ENCODE data around the gene TMCO1.
"Not testable (repeated sequence)": the region's sequence is repeated elsewhere in the genome, so short reads cannot be mapped to it uniquely, and the experiment has no call there.

The TMCO1 gene

DNA sequence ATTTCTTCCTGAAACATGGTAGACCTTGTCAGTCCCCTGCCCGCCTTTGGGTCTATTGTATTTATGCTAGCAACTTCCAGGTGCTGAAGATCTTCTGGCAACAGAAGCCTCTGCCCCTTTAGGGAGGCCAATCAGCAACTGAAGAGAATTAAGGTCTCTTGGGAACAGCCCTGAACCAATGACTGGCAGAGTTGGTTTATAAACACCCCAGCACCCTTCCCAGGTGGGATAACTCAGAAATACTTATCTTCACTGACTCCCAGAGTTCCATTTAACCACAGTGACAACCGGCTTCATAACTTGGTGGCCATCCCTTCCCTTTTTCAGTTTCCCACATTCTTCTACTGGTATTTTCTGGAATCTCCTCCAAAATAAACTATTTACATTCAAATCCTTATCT, 27.2 kb upstream of the TMCO1 start:
- in situ Hi-C loops (cut with MboI; ENCODE audit: low sequenced_read_pairs, unreplicated experiment): no loop called here

DNA sequence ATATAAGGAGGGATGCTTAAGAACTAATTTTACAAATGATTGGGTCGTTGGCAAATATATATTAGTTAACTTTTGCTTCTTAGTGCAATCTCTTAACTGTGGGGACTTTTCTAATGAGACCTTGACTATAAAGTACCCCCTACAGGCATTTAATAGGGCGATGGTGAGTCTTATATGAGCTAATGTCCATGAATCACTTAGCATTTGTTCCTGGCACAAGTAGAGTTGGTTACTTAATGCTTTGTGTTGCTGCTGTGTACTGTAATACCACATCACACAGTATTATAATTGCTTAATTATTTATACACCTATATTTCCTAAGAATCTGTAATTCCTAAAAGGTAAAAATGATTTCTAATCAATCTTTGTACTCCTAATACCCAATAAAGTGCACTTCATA, 25.3 kb upstream of the TMCO1 start:
- in situ Hi-C loops (cut with MboI; ENCODE audit: low sequenced_read_pairs, unreplicated experiment): no loop called here
- TF ChIP-seq, protein P1, sequence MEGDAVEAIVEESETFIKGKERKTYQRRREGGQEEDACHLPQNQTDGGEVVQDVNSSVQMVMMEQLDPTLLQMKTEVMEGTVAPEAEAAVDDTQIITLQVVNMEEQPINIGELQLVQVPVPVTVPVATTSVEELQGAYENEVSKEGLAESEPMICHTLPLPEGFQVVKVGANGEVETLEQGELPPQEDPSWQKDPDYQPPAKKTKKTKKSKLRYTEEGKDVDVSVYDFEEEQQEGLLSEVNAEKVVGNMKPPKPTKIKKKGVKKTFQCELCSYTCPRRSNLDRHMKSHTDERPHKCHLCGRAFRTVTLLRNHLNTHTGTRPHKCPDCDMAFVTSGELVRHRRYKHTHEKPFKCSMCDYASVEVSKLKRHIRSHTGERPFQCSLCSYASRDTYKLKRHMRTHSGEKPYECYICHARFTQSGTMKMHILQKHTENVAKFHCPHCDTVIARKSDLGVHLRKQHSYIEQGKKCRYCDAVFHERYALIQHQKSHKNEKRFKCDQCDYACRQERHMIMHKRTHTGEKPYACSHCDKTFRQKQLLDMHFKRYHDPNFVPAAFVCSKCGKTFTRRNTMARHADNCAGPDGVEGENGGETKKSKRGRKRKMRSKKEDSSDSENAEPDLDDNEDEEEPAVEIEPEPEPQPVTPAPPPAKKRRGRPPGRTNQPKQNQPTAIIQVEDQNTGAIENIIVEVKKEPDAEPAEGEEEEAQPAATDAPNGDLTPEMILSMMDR (IDR thresholded peaks at IDR 0.05; ENCODE audit: borderline replicate concordance, control extremely low read depth, extremely low read depth, insufficient read depth, missing control alignments): no peak

More for the DNA sequence above, 27.2 kb upstream of the TMCO1 start:
- TF ChIP-seq, protein P1 (IDR thresholded peaks at IDR 0.05; ENCODE audit: borderline replicate concordance, control extremely low read depth, extremely low read depth, insufficient read depth, missing control alignments): no peak
- no peak for DNase-seq (ENCODE audit: low spot score)

DNA sequence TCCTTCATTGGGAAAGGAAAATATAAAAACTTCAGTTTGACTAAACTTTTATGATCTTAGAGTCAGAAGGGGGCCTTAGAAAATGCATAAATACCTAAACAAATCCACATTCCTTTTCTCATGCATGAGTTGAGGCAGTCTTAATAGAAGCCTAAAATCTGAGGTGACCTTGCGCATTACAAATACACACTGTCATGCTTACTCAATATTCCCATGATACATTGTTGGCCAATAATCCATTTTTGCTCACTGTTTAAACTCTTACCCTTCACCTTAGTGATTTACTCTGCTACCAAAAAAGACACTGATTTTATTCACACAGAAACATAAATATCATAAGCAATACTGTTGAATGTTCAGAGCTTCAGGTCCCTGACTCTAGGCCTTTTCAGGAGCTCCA, 19.1 kb upstream of the TMCO1 start:
- TF ChIP-seq, protein P1 (IDR thresholded peaks at IDR 0.05; ENCODE audit: borderline replicate concordance, control extremely low read depth, extremely low read depth, insufficient read depth, missing control alignments): no peak
- in situ Hi-C loops (cut with MboI; ENCODE audit: low sequenced_read_pairs, unreplicated experiment): no loop called here

More for the DNA sequence above, 25.3 kb upstream of the TMCO1 start:
- no peak for DNase-seq (ENCODE audit: low spot score)

DNA sequence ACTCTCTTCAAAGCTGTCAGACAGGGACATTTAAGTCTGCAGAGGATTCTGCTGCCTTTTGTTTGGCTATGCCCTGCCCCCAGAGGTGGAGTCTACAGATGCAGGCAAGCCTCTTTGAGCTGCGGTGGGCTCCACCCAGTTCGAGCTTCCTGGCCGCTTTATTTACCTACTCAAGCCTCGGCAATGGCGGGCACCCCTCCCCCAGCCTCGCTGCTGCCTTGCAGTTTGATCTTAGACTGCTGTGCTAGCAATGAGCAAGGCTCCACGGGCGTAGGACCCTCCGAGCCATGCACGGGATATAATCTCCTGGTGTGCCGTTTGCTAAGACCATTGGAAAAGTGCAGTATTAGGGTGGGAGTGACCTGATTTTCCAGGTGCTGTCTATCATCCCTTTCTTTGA, 14.9 kb upstream of the TMCO1 start:
- in situ Hi-C loops (cut with MboI; ENCODE audit: low sequenced_read_pairs, unreplicated experiment); DNase-seq (ENCODE audit: low spot score): not testable (repeated sequence)

More for the DNA sequence above, 19.1 kb upstream of the TMCO1 start:
- no peak for DNase-seq (ENCODE audit: low spot score)

DNA sequence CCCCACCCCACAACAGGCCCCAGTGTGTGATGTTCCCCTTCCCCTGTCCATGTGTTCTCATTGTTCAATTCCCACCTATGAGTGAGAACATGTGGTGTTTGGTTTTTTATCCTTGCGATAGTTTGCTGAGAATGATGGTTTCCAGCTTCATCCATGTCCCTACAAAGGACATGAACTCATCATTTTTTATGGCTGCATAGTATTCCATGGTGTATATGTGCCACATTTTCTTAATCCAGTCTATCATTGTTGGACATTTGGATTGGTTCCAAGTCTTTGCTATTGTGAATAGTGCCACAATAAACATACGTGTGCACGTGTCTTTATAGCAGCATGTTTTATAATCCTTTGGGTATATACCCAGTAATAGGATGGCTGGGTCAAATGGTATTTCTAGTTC, 9.5 kb upstream of the TMCO1 start:
- in situ Hi-C loops (cut with MboI; ENCODE audit: low sequenced_read_pairs, unreplicated experiment); DNase-seq (ENCODE audit: low spot score): not testable (repeated sequence)

DNA sequence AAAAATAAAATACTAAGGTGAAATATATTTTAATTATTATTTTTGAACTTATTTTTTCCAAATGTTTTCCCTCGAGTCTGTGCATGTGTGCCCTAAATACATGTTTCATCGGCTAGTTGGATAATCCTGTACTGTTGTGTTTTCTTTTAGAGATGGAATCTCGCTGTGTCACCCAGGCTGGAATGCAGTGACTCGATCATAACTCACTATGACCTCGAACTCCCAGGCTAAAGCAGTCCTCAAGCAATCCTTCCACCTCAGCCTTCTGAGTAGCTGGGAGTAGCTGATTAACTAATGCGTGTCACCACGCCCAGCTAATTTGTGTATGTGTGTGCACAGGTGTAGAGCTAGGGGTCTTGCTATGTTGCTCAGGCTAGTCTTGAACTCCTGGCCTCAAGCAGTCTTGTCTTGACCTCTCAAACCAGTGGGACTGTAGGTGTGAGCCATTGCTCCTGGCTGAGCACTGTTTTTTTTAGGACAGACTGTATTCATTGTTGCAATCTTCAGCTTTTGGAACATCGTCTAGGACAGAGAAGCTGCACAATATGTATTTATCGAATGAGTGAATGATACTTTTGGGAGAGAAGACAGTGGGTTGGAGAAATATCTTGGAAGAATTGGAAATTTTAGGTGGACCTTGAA, 4.8 kb upstream of the TMCO1 start:
- TF ChIP-seq, protein P1 (IDR thresholded peaks at IDR 0.05; ENCODE audit: borderline replicate concordance, control extremely low read depth, extremely low read depth, insufficient read depth, missing control alignments): no peak
- in situ Hi-C loops (cut with MboI; ENCODE audit: low sequenced_read_pairs, unreplicated experiment): no loop called here
- DNase-seq (ENCODE audit: low spot score): no peak

DNA sequence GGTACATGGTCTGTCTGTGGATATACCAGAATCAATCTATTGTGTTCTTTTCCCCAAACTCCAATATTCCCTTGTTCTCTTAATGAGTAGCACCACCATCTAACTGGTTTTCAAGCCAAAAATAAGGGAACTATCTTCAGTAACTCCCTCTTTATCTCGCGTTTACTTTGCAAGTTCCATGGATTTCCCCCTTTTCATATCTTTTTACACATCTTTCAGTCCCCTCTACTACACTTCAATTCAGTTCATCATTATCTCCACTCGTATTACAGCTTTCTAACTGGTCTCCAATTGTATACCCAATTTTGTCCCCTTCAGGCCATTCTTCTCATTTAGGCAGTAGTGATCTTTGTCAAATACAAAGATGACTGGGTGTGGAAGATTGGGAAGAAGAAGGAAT, 4.1 kb upstream of the TMCO1 start:
- TF ChIP-seq, protein P1 (IDR thresholded peaks at IDR 0.05; ENCODE audit: borderline replicate concordance, control extremely low read depth, extremely low read depth, insufficient read depth, missing control alignments): no peak

DNA sequence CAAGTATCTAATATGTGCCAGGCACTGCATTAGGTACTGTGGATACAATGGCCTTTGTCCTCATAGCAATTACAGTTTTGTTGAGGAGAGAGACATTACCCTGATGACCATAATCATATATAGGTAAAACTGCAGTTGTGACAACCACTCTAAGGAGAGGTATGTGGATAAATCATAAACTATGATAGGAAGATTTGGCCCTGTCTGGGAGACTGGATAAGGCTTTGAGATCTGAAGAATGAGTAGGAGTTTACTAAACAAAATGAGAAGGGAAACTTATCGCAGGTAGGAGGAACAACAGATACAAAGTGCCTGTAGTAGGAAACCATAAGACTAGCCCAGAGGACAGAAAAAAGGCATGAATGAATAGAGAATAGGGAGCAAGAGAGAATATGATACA, 4.4 kb downstream of the TMCO1 start:
- TF ChIP-seq, protein P1 (IDR thresholded peaks at IDR 0.05; ENCODE audit: borderline replicate concordance, control extremely low read depth, extremely low read depth, insufficient read depth, missing control alignments): no peak
- in situ Hi-C loops (cut with MboI; ENCODE audit: low sequenced_read_pairs, unreplicated experiment): no loop called here
- no peak for DNase-seq (ENCODE audit: low spot score)

More for the DNA sequence above, 4.1 kb upstream of the TMCO1 start:
- no peak for DNase-seq (ENCODE audit: low spot score)
- in situ Hi-C loops (cut with MboI; ENCODE audit: low sequenced_read_pairs, unreplicated experiment): no loop called here
